ENCODE measurements around the gene CSNK2B. TPM values are rescaled to one million over a fixed set of nuclear protein-coding genes. Genes with fewer than 3 reads are reported as not detected.

The CSNK2B gene
- total and polyA plus RNA-seq, 9 of the 15 experiments (the other 6 are each of a cell fraction or from before 2014, with no cell fraction given): 120 to 1,126 (median 529) TPM

GRCh38 chr6:31664790-31665500 lies 935 bp upstream of the CSNK2B start, which contains the start of gene GPANK1 (continued):
- TF ChIP-seq ATF6 (CRISPR knock-in tag; IDR thresholded peaks at IDR 0.05) (peak; percentile 98), SREBF1 (IDR thresholded peaks at IDR 0.05; ENCODE audit: borderline replicate concordance, low read depth, low read length) (no peak), CEBPG (CRISPR knock-in tag; IDR thresholded peaks at IDR 0.05) (peak; percentile 73), CEBPG (tag; conservative IDR thresholded peaks at IDR 0.05 in 1 of 2, IDR thresholded peaks at IDR 0.05 in 1 of 2) (peak in 1 of 2 experiments; percentile 62; a peak in 2 of 4 replicates), ZNF41 (CRISPR knock-in tag; conservative IDR thresholded peaks at IDR 0.05) (0 out of 2 replicates have a peak, but pooled peaks have one; percentile 47), ZKSCAN3 (CRISPR knock-in tag; IDR thresholded peaks at IDR 0.05) (no peak), SNIP1 (IDR thresholded peaks at IDR 0.05; ENCODE audit: low read depth) (0 out of 2 replicates have a peak, but pooled peaks have one; percentile 24), GABPB1 (CRISPR knock-in tag; IDR thresholded peaks at IDR 0.05) (peak; percentile 47; the same call in 1 of the 2 replicates), FOXK2 (conservative IDR thresholded peaks at IDR 0.05 in 1 of 2, IDR thresholded peaks at IDR 0.05 in 1 of 2; ENCODE audit: low read depth in 2 of 2) (peak; percentile 98 to 99), TBP (optimal IDR thresholded peaks at IDR 0.05; ENCODE audit: low read depth, low read length) (peak; percentile 93), KDM4B (IDR thresholded peaks at IDR 0.05; ENCODE audit: borderline replicate concordance in 2 of 2, low read depth in 1 of 2) (0 out of 4 replicates have a peak, but pooled peaks of 1 of the 2 experiments have one; percentile 61), ZNF668 (CRISPR knock-in tag; IDR thresholded peaks at IDR 0.05) (peak; percentile 83; the same call in 1 of the 2 replicates), HLTF (IDR thresholded peaks at IDR 0.05) (peak; percentile 23; the same call in 1 of the 2 replicates), RNF2 (IDR thresholded peaks at IDR 0.05) (no peak), SMARCA5 (IDR thresholded peaks at IDR 0.05) (peak; percentile 73; the same call in 1 of the 2 replicates), BDP1 (IDR thresholded peaks at IDR 0.05; ENCODE audit: insufficient read depth, insufficient read length) (no peak), ZNF124 (CRISPR knock-in tag; IDR thresholded peaks at IDR 0.05) (no peak), LEF1 (IDR thresholded peaks at IDR 0.05) (no peak; the same call in 1 of the 2 replicates), XRCC4 (IDR thresholded peaks at IDR 0.05; ENCODE audit: extremely low read depth, insufficient read depth, insufficient read length) (no peak)
- TF ChIP-seq, protein P1, sequence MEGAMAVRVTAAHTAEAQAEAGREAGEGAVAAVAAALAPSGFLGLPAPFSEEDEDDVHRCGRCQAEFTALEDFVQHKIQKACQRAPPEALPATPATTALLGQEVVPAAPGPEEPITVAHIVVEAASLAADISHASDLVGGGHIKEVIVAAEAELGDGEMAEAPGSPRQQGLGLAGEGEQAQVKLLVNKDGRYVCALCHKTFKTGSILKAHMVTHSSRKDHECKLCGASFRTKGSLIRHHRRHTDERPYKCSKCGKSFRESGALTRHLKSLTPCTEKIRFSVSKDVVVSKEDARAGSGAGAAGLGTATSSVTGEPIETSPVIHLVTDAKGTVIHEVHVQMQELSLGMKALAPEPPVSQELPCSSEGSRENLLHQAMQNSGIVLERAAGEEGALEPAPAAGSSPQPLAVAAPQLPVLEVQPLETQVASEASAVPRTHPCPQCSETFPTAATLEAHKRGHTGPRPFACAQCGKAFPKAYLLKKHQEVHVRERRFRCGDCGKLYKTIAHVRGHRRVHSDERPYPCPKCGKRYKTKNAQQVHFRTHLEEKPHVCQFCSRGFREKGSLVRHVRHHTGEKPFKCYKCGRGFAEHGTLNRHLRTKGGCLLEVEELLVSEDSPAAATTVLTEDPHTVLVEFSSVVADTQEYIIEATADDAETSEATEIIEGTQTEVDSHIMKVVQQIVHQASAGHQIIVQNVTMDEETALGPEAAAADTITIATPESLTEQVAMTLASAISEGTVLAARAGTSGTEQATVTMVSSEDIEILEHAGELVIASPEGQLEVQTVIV (CRISPR knock-in tag; IDR thresholded peaks at IDR 0.05; ENCODE audit: borderline replicate concordance): no peak
- TF ChIP-seq, protein P2, sequence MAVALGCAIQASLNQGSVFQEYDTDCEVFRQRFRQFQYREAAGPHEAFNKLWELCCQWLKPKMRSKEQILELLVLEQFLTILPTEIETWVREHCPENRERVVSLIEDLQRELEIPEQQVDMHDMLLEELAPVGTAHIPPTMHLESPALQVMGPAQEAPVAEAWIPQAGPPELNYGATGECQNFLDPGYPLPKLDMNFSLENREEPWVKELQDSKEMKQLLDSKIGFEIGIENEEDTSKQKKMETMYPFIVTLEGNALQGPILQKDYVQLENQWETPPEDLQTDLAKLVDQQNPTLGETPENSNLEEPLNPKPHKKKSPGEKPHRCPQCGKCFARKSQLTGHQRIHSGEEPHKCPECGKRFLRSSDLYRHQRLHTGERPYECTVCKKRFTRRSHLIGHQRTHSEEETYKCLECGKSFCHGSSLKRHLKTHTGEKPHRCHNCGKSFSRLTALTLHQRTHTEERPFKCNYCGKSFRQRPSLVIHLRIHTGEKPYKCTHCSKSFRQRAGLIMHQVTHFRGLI (CRISPR knock-in tag; IDR thresholded peaks at IDR 0.05): no peak
- TF ChIP-seq, protein P3, sequence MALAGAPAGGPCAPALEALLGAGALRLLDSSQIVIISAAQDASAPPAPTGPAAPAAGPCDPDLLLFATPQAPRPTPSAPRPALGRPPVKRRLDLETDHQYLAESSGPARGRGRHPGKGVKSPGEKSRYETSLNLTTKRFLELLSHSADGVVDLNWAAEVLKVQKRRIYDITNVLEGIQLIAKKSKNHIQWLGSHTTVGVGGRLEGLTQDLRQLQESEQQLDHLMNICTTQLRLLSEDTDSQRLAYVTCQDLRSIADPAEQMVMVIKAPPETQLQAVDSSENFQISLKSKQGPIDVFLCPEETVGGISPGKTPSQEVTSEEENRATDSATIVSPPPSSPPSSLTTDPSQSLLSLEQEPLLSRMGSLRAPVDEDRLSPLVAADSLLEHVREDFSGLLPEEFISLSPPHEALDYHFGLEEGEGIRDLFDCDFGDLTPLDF (CRISPR knock-in tag; IDR thresholded peaks at IDR 0.05): peak; percentile 100
